Activated CD4-positive, alpha-beta T cell treated with anti-CD3 and anti-CD28 coated beads, Interleukin-2, amount 50 U/mL, for 24 hours (primary cell): ENCODE measurements around the gene RPA3.
A peak's percentile ranks its signal among the peaks of the same experiment; 100 is the strongest.
"Not testable (repeated sequence)": the region's sequence is repeated elsewhere in the genome, so short reads cannot be mapped to it uniquely, and the experiment has no call there.

Source experiments
- DNase-seq, 2 donors: peaks; one replicate each; pipeline ENCODE4 v3.0.0-alpha.2; 2020; ENCODE audit warnings: low read depth in 1 of 2, low spot score in 1 of 2

The RPA3 gene

GRCh38 chr7:7695111-7695817 lies 23.1 kb downstream of the RPA3 start:
- no peak for DNase-seq

GRCh38 chr7:7694542-7694941 lies 23.9 kb downstream of the RPA3 start:
- DNase-seq: no peak

- no peak for DNase-seq
These were observed 24.5 kb downstream of the RPA3 start for GRCh38 chr7:7693881-7694280.

- DNase-seq: no peak
These were observed 29.5 kb downstream of the RPA3 start for GRCh38 chr7:7688956-7689355.

- DNase-seq: no peak
These were observed 30.1 kb downstream of the RPA3 start for GRCh38 chr7:7688310-7688709.

GRCh38 chr7:7687800-7688199 lies 30.6 kb downstream of the RPA3 start:
- DNase-seq: no peak

GRCh38 chr7:7686811-7687508 lies 31.4 kb downstream of the RPA3 start:
- DNase-seq: no peak

- DNase-seq: no peak
These were observed 35.5 kb downstream of the RPA3 start for GRCh38 chr7:7682861-7683260.

GRCh38 chr7:7681936-7682329 lies 36.5 kb downstream of the RPA3 start:
- no peak for DNase-seq

- DNase-seq: peak in 1 of 2 donors; percentile 32
These were observed 37.0 kb downstream of the RPA3 start for GRCh38 chr7:7681191-7681935.

GRCh38 chr7:7679640-7680039 lies 38.8 kb downstream of the RPA3 start:
- DNase-seq: not testable (repeated sequence)

- no peak for DNase-seq
These were observed 42.7 kb downstream of the RPA3 start for GRCh38 chr7:7675686-7676085.

- no peak for DNase-seq
These were observed 45.2 kb downstream of the RPA3 start for GRCh38 chr7:7673240-7673550.

- peak in 1 of 2 donors; percentile 17 for DNase-seq
These were observed 45.7 kb downstream of the RPA3 start for GRCh38 chr7:7672545-7673239.

GRCh38 chr7:7671361-7671760 lies 47.0 kb downstream of the RPA3 start:
- no peak for DNase-seq

GRCh38 chr7:7670490-7670889 lies 47.9 kb downstream of the RPA3 start:
- DNase-seq: no peak

- DNase-seq: no peak
These were observed 49.7 kb downstream of the RPA3 start for GRCh38 chr7:7668706-7669105.

GRCh38 chr7:7667187-7667586 lies 51.2 kb downstream of the RPA3 start:
- DNase-seq: no peak

GRCh38 chr7:7665031-7665430 lies 53.4 kb downstream of the RPA3 start:
- DNase-seq: no peak

GRCh38 chr7:7664291-7664690 lies 54.1 kb downstream of the RPA3 start:
- no peak for DNase-seq

GRCh38 chr7:7662527-7662926 lies 55.9 kb downstream of the RPA3 start:
- no peak for DNase-seq

GRCh38 chr7:7656459-7656858 lies 61.9 kb downstream of the RPA3 start:
- not testable (repeated sequence) for DNase-seq
